ENCODE measurements around the gene XRCC2. TPM values are rescaled to one million over a fixed set of nuclear protein-coding genes. Genes with fewer than 3 reads are reported as not detected.

The XRCC2 gene
- total RNA-seq, 2 donors from 2014 or later, result 18.4 to 26.9 TPM

GRCh38 chr7:152711444-152711944 lies 35.6 kb upstream of the XRCC2 start:
- no peak for TF ChIP-seq CTCF (conservative IDR thresholded peaks at IDR 0.05)
- Mint-ChIP-seq H3K4me3 (no peak overlapping the region), H3K27me3 (ENCODE audit: insufficient read depth) (no peaks in the 10 kb centered on the region), H3K4me1 (peaks cover 3% of the 10 kb centered on the region), H3K27ac (no peak overlapping the region), H3K9me3 (no peaks in the 10 kb centered on the region), H3K36me3 (ENCODE audit: low read depth) (no peaks in the 10 kb centered on the region)
- no peak for DNase-seq
- Histone ChIP-seq H3K9ac (ENCODE audit: extremely low read depth, low read length, poor library complexity, severe bottlenecking) (no peak overlapping the region), H3K4me3 (ENCODE audit: low read length) (no peak overlapping the region), H3K4me1 (ENCODE audit: control insufficient read depth, insufficient read depth, low read length) (no peaks in the 10 kb centered on the region), H3K27ac (ENCODE audit: low read depth, low read length) (no peak overlapping the region), H3K9me3 (ENCODE audit: control insufficient read depth, low read length) (no peaks in the 10 kb centered on the region), H3K36me3 (ENCODE audit: control insufficient read depth, insufficient read depth, low read length) (no peaks in the 10 kb centered on the region), H3K27me3 (ENCODE audit: control insufficient read depth, insufficient read depth, low read length, poor library complexity, severe bottlenecking) (no peaks in the 10 kb centered on the region)
- 94 to 98% methylated on average over 8 to 9 of the region's 9 CpGs for whole genome bisulfite sequencing, 2 experiments (ENCODE audit: insufficient coverage in 1 of 2, insufficient read length in 1 of 2)

GRCh38 chr7:152710153-152710442 lies 34.2 kb upstream of the XRCC2 start:
- no peak overlapping the region for H3K27ac Mint-ChIP-seq
- H3K36me3 ChIP-seq (ENCODE audit: control insufficient read depth, insufficient read depth, low read length), result no peaks in the 10 kb centered on the region
- H3K4me1 Mint-ChIP-seq, result peaks cover 3% of the 10 kb centered on the region
- H3K9me3 ChIP-seq (ENCODE audit: control insufficient read depth, low read length), result peaks cover 6% of the 10 kb centered on the region
- 84% methylated on average over 2 of the region's 2 CpGs; no CpG with 5 or more reads in 1 of the 2 experiments for whole genome bisulfite sequencing, 2 experiments (ENCODE audit: insufficient coverage in 1 of 2, insufficient read length in 1 of 2)
- no peak overlapping the region for H3K4me3 ChIP-seq (ENCODE audit: low read length)
- H3K27me3 ChIP-seq (ENCODE audit: control insufficient read depth, insufficient read depth, low read length, poor library complexity, severe bottlenecking), result no peaks in the 10 kb centered on the region
- no peak for DNase-seq
- H3K4me3 Mint-ChIP-seq, result no peak overlapping the region
- H3K36me3 Mint-ChIP-seq (ENCODE audit: low read depth), result no peaks in the 10 kb centered on the region
- H3K27me3 Mint-ChIP-seq (ENCODE audit: insufficient read depth), result no peaks in the 10 kb centered on the region
- peaks cover 6% of the 10 kb centered on the region for H3K9me3 Mint-ChIP-seq
- H3K27ac ChIP-seq (ENCODE audit: low read depth, low read length), result no peak overlapping the region
- no peak for TF ChIP-seq CTCF (conservative IDR thresholded peaks at IDR 0.05)
- H3K9ac ChIP-seq (ENCODE audit: extremely low read depth, low read length, poor library complexity, severe bottlenecking), result no peak overlapping the region
- H3K4me1 ChIP-seq (ENCODE audit: control insufficient read depth, insufficient read depth, low read length), result no peaks in the 10 kb centered on the region

- Histone ChIP-seq H3K27ac (ENCODE audit: low read depth, low read length) (no peak overlapping the region), H3K9ac (ENCODE audit: extremely low read depth, low read length, poor library complexity, severe bottlenecking) (no peak overlapping the region), H3K27me3 (ENCODE audit: control insufficient read depth, insufficient read depth, low read length, poor library complexity, severe bottlenecking) (no peaks in the 10 kb centered on the region), H3K36me3 (ENCODE audit: control insufficient read depth, insufficient read depth, low read length) (no peaks in the 10 kb centered on the region), H3K4me3 (ENCODE audit: low read length) (no peak overlapping the region), H3K9me3 (ENCODE audit: control insufficient read depth, low read length) (peaks cover 12% of the 10 kb centered on the region), H3K4me1 (ENCODE audit: control insufficient read depth, insufficient read depth, low read length) (no peaks in the 10 kb centered on the region)
- H3K4me1 Mint-ChIP-seq, result peaks cover 3% of the 10 kb centered on the region
- H3K9me3 Mint-ChIP-seq, result peaks cover 11% of the 10 kb centered on the region
- no peak for TF ChIP-seq CTCF (conservative IDR thresholded peaks at IDR 0.05)
- H3K27me3 Mint-ChIP-seq (ENCODE audit: insufficient read depth), result peaks cover under 1% of the 10 kb centered on the region
- H3K4me3 Mint-ChIP-seq, result no peak overlapping the region
- no peaks in the 10 kb centered on the region for H3K36me3 Mint-ChIP-seq (ENCODE audit: low read depth)
- DNase-seq, result no peak
- no peak overlapping the region for H3K27ac Mint-ChIP-seq
- 79 to 91% methylated on average over 3 to 5 of the region's 5 CpGs for WGBS, 2 experiments (ENCODE audit: insufficient coverage in 1 of 2, insufficient read length in 1 of 2)
Observed at GRCh38 chr7:152709287-152710152, 33.6 kb upstream of the XRCC2 start.
